Measurements from ENCODE around the gene RPS4Y1.

The RPS4Y1 gene

DNA sequence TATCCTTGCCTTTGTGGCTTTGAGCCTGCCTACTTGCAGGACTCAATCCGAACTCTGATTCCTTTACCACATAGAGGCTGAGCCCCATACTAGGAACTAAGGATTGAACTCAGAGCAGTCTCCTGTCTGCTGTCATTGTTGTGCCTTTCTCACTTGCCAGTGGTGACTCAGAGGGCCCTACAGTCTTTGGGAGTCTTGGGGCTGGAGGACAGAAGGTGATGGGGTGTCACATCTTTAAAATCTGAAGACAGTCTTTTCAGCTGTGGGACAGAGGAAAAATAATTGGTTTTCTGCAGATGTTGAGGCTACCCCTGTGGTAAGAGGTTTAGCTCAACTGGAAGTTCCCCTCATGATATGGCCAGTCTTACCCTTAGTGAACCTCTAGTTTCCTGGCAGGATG, 8.0 kb downstream of the RPS4Y1 start:
- H3K27ac ChIP-seq = no peak overlapping the region
- peaks cover 0 to 3% (median 0%) of the 10 kb centered on the region in 3 donors for H3K36me3 ChIP-seq
- TF ChIP-seq CTCF (IDR thresholded peaks at IDR 0.05) = no peak
- H3K27me3 ChIP-seq = no peaks in the 10 kb centered on the region
- no peak overlapping the region for H3K4me3 ChIP-seq
- no peaks in the 10 kb centered on the region for H3K4me1 ChIP-seq
- no peak for DNase-seq
- H3K9me3 ChIP-seq = no peaks in the 10 kb centered on the region
- intact Hi-C loops (cut with DNase I; ENCODE audit: low total_unique reads) = no loop called here

- Histone ChIP-seq H3K4me3 (no peak overlapping the region), H3K9me3 (no peaks in the 10 kb centered on the region), H3K27me3 (no peaks in the 10 kb centered on the region), H3K27ac (no peak overlapping the region), H3K36me3 (no peaks in the 10 kb centered on the region), H3K4me1 (no peaks in the 10 kb centered on the region)
- no peak for TF ChIP-seq CTCF (IDR thresholded peaks at IDR 0.05)
- no peak for DNase-seq
- intact Hi-C loops (cut with DNase I; ENCODE audit: low total_unique reads) = no loop called here
Measured at GRCh38 chrY:2854145-2854774, 12.9 kb downstream of the RPS4Y1 start.

DNA sequence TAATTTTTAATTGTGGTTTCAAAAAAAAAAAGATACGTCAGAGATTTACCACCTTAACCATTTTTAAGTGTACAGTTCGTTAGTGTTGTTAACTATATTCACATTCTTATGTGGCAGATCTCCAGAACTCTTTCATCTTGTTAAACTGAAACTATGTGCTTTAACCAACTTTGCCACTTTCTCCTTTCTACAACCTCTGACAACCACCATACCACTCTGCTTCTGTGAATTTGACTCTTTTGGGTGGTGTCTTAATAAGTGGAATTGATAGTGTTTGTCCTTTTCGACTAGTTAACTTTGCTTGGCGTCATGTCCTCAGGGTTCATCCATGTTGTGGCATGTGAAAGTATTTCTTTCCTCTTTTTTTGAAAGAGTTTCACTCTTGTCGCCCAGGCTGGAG, 15.7 kb downstream of the RPS4Y1 start:
- no peaks in the 10 kb centered on the region for H3K27me3 ChIP-seq
- H3K9me3 ChIP-seq = no peaks in the 10 kb centered on the region
- no peak overlapping the region for H3K4me3 ChIP-seq
- no peak for DNase-seq
- no peaks in the 10 kb centered on the region for H3K4me1 ChIP-seq
- intact Hi-C loops (cut with DNase I; ENCODE audit: low total_unique reads) = no loop called here
- no peak for TF ChIP-seq CTCF (IDR thresholded peaks at IDR 0.05)
- no peaks in the 10 kb centered on the region for H3K36me3 ChIP-seq
- no peak overlapping the region for H3K27ac ChIP-seq

GRCh38 chrY:2857686-2858085, 16.3 kb downstream of the RPS4Y1 start:
- H3K9me3 ChIP-seq = no peaks in the 10 kb centered on the region
- no peaks in the 10 kb centered on the region for H3K36me3 ChIP-seq
- DNase-seq = no peak
- intact Hi-C loops (cut with DNase I; ENCODE audit: low total_unique reads) = no loop called here
- no peaks in the 10 kb centered on the region for H3K4me1 ChIP-seq
- TF ChIP-seq CTCF (IDR thresholded peaks at IDR 0.05) = no peak
- no peak overlapping the region for H3K4me3 ChIP-seq
- H3K27me3 ChIP-seq = no peaks in the 10 kb centered on the region
- no peak overlapping the region for H3K27ac ChIP-seq

- H3K27ac ChIP-seq = no peak overlapping the region
- TF ChIP-seq CTCF (IDR thresholded peaks at IDR 0.05) = no peak
- H3K4me3 ChIP-seq = no peak overlapping the region
- no peaks in the 10 kb centered on the region for H3K9me3 ChIP-seq
- no peak for DNase-seq
- no peaks in the 10 kb centered on the region for H3K27me3 ChIP-seq
- intact Hi-C loops (cut with DNase I; ENCODE audit: low total_unique reads) = no loop called here
- H3K36me3 ChIP-seq = no peaks in the 10 kb centered on the region
- no peaks in the 10 kb centered on the region for H3K4me1 ChIP-seq
Measured at GRCh38 chrY:2859782-2860181, 18.4 kb downstream of the RPS4Y1 start.

DNA sequence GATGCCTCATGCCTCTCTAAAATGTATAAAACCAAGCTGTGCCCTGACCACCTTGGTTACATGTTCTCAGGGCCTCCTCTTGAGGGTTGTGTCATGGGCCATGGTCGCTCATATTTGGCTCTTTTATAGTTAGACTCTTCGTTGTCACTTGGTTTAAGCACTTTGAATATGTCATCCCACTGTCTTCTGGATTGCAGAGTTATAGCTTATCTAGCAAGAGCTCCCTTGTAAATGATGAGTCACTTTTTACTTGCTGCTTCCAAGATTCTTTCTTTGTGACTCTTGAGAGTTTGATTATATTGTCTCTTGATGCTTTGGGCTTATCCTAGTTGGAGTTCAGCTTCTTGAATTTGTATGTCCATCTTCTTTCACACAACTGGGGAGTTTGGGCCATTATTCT, 19.1 kb downstream of the RPS4Y1 start:
- peaks cover 0 to 5% (median 0%) of the 10 kb centered on the region in 3 donors for H3K36me3 ChIP-seq
- no peak for TF ChIP-seq CTCF (IDR thresholded peaks at IDR 0.05)
- no peaks in the 10 kb centered on the region for H3K4me1 ChIP-seq
- H3K27me3 ChIP-seq = no peaks in the 10 kb centered on the region
- no peak overlapping the region for H3K27ac ChIP-seq
- DNase-seq = no peak
- no peak overlapping the region for H3K4me3 ChIP-seq
- intact Hi-C loops (cut with DNase I; ENCODE audit: low total_unique reads) = no loop called here
- H3K9me3 ChIP-seq = no peaks in the 10 kb centered on the region

All from tibial artery (tissue), 4 donors.